ENCODE data around the gene GRHL1.

DNA sequence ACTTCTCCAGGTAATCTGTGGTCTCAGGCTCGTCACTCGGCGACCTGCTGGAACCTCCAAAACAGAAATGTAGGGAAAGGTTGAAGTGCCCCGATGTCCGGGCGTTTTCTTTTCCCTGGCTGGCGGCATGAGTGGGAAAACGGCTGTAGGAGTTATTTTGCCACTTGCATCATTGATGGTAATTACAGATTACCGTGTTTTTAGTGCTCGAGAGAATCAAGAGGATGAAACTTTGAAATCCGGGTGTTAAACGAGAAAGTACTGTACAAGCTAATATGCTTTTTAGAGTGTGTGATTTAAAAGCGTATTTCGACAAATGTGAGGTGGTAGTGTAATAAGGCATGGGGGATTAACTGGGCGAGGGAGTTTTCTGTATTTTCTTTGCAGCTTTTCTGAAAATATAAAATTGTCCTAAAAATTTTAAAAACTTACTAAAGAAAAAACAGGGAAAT lies 819 bp downstream of the GRHL1 start:
- TF ChIP-seq, protein P1, sequence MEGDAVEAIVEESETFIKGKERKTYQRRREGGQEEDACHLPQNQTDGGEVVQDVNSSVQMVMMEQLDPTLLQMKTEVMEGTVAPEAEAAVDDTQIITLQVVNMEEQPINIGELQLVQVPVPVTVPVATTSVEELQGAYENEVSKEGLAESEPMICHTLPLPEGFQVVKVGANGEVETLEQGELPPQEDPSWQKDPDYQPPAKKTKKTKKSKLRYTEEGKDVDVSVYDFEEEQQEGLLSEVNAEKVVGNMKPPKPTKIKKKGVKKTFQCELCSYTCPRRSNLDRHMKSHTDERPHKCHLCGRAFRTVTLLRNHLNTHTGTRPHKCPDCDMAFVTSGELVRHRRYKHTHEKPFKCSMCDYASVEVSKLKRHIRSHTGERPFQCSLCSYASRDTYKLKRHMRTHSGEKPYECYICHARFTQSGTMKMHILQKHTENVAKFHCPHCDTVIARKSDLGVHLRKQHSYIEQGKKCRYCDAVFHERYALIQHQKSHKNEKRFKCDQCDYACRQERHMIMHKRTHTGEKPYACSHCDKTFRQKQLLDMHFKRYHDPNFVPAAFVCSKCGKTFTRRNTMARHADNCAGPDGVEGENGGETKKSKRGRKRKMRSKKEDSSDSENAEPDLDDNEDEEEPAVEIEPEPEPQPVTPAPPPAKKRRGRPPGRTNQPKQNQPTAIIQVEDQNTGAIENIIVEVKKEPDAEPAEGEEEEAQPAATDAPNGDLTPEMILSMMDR (IDR thresholded peaks at IDR 0.05 in 8 of 11, conservative IDR thresholded peaks at IDR 0.05 in 3 of 11): no peak
- no peak for TF ChIP-seq POLR2A (IDR thresholded peaks at IDR 0.05)
